BE2C (cell line): ENCODE data around the gene MFN1.

ENCODE experiments used
- DNase-seq: peaks from one replicate; pipeline ENCODE4 v3.0.0-alpha.2; 2020
- H3K27me3 ChIP-seq: fragments of 250-450 bp; sonication (Bioruptor Pico); 2 replicates; pipeline ENCODE4 v1.5.1; 2020; ENCODE audit warnings: mild to moderate bottlenecking
- H3K36me3 ChIP-seq: fragments of 250-450 bp; sonication (Bioruptor Pico); 2 replicates; pipeline ENCODE4 v1.5.1; 2020; ENCODE audit warnings: mild to moderate bottlenecking
- H3K4me1 ChIP-seq: fragments of 250-450 bp; sonication (Bioruptor Pico); 2 replicates; pipeline ENCODE4 v1.5.1; 2020
- H3K4me3 ChIP-seq: 2 replicates; pipeline ENCODE4 v1.5.1; 2011; ENCODE audit warnings: low read depth, low read length
- H3K9me3 ChIP-seq: fragments of 250-450 bp; sonication (Bioruptor Pico); 2 replicates; pipeline ENCODE4 v1.5.1; 2020
- CTCF ChIP-seq: IDR thresholded peaks from 2 replicates; pipeline ENCODE4 v1.5.1; 2012; ENCODE audit warnings: mild to moderate bottlenecking, low read depth, low read length

MFN1 gene

GRCh38 chr3:179369621-179370020 is 22.1 kb downstream of the MFN1 start:
- TF ChIP-seq CTCF, result no peak
- Histone ChIP-seq H3K4me1 (no peaks in the 10 kb centered on the region), H3K36me3 (peaks cover 16% of the 10 kb centered on the region), H3K9me3 (no peaks in the 10 kb centered on the region), H3K27me3 (no peaks in the 10 kb centered on the region), H3K4me3 (no peak overlapping the region)
- no peak for DNase-seq

- TF ChIP-seq CTCF, result no peak
- Histone ChIP-seq H3K4me1 (no peaks in the 10 kb centered on the region), H3K4me3 (no peak overlapping the region), H3K9me3 (no peaks in the 10 kb centered on the region), H3K27me3 (no peaks in the 10 kb centered on the region), H3K36me3 (peaks cover 12% of the 10 kb centered on the region)
- no peak for DNase-seq
These were observed 26.4 kb downstream of the MFN1 start for GRCh38 chr3:179373938-179374337.

GRCh38 chr3:179375091-179375999 is 27.8 kb downstream of the MFN1 start:
- TF ChIP-seq CTCF, result no peak
- H3K9me3 ChIP-seq, result no peaks in the 10 kb centered on the region
- no peak for DNase-seq
- H3K4me3 ChIP-seq, result no peak overlapping the region
- H3K36me3 ChIP-seq, result peaks cover 10% of the 10 kb centered on the region
- H3K27me3 ChIP-seq, result no peaks in the 10 kb centered on the region
- H3K4me1 ChIP-seq, result no peaks in the 10 kb centered on the region

- Histone ChIP-seq H3K36me3 (peaks cover 14% of the 10 kb centered on the region), H3K4me1 (no peaks in the 10 kb centered on the region), H3K9me3 (no peaks in the 10 kb centered on the region), H3K4me3 (no peak overlapping the region), H3K27me3 (no peaks in the 10 kb centered on the region)
- DNase-seq, result no peak
- no peak for TF ChIP-seq CTCF
These were observed 29.0 kb downstream of the MFN1 start for GRCh38 chr3:179376474-179376873.

GRCh38 chr3:179391906-179392305 is 44.4 kb downstream of the MFN1 start:
- Histone ChIP-seq H3K27me3 (no peaks in the 10 kb centered on the region), H3K4me1 (no peaks in the 10 kb centered on the region), H3K9me3 (no peaks in the 10 kb centered on the region), H3K4me3 (no peak overlapping the region), H3K36me3 (peaks cover 21% of the 10 kb centered on the region)
- DNase-seq, result no peak
- TF ChIP-seq CTCF, result no peak

GRCh38 chr3:179398574-179399231 is 51.2 kb downstream of the MFN1 start:
- no peaks in the 10 kb centered on the region for H3K27me3 ChIP-seq
- TF ChIP-seq CTCF, result no peak

More at GRCh38 chr3:179398574-179399231, 51.2 kb downstream of the MFN1 start:
- Histone ChIP-seq H3K36me3 (peaks cover 16% of the 10 kb centered on the region), H3K4me1 (no peaks in the 10 kb centered on the region), H3K4me3 (no peak overlapping the region), H3K9me3 (no peaks in the 10 kb centered on the region)
- no peak for DNase-seq
